ENCODE data around the gene DCAF4L1. TPM values are rescaled to one million over a fixed set of nuclear protein-coding genes. Genes with fewer than 3 reads are reported as not detected.

Gene DCAF4L1
- total and polyA plus RNA-seq, 2 experiments from 2014 or later: 0.07 to 0.21 TPM

GRCh38 chr4:41949531-41949930 lies 32.0 kb upstream of the DCAF4L1 start:
- Histone ChIP-seq H3K27ac (no peak overlapping the region), H3K4me3 (no peak overlapping the region), H3K9me3 (ENCODE audit: low read depth) (no peaks in the 10 kb centered on the region), H3K27me3 (no peaks in the 10 kb centered on the region), H3K4me1 (ENCODE audit: low read depth) (no peaks in the 10 kb centered on the region), H3K36me3 (peaks cover 58% of the 10 kb centered on the region)
- no peak for DNase-seq (ENCODE audit: low read depth in 1 of 2, low spot score in 1 of 2)
- TF ChIP-seq, protein P1, sequence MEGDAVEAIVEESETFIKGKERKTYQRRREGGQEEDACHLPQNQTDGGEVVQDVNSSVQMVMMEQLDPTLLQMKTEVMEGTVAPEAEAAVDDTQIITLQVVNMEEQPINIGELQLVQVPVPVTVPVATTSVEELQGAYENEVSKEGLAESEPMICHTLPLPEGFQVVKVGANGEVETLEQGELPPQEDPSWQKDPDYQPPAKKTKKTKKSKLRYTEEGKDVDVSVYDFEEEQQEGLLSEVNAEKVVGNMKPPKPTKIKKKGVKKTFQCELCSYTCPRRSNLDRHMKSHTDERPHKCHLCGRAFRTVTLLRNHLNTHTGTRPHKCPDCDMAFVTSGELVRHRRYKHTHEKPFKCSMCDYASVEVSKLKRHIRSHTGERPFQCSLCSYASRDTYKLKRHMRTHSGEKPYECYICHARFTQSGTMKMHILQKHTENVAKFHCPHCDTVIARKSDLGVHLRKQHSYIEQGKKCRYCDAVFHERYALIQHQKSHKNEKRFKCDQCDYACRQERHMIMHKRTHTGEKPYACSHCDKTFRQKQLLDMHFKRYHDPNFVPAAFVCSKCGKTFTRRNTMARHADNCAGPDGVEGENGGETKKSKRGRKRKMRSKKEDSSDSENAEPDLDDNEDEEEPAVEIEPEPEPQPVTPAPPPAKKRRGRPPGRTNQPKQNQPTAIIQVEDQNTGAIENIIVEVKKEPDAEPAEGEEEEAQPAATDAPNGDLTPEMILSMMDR (IDR thresholded peaks at IDR 0.05; ENCODE audit: low read depth, low read length): no peak

- Histone ChIP-seq H3K27ac (no peak overlapping the region), H3K36me3 (peaks cover 9% of the 10 kb centered on the region), H3K4me1 (ENCODE audit: low read depth) (no peaks in the 10 kb centered on the region), H3K9me3 (ENCODE audit: low read depth) (no peaks in the 10 kb centered on the region), H3K27me3 (no peaks in the 10 kb centered on the region), H3K4me3 (no peak overlapping the region)
- peak; percentile 24 to 56 for DNase-seq (ENCODE audit: low read depth in 1 of 2, low spot score in 1 of 2)
- TF ChIP-seq, protein P1 (IDR thresholded peaks at IDR 0.05; ENCODE audit: low read depth, low read length): peak; percentile 37
These were observed 23.9 kb upstream of the DCAF4L1 start for GRCh38 chr4:41957634-41958033.

DNA sequence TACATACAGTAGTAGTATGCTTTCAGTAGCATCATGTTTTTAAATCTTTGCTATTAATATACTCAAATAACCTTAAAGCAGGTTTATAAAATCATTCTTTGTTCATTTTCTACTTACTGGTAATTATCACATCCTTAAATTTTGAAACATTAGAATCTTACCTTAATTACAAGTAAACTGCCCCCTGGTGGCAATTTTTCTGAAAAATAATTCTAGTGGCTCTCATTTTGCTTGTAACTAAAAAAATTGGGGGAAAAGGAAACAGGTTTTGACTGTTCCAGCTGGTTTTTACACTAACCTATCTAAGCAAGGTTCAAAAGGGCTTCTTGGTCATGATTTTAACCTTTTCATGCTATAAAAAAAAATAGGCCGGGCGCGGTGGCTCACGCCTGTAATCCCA lies 18.5 kb upstream of the DCAF4L1 start:
- Histone ChIP-seq H3K9me3 (ENCODE audit: low read depth) (no peaks in the 10 kb centered on the region), H3K27ac (no peak overlapping the region), H3K4me3 (no peak overlapping the region), H3K27me3 (no peaks in the 10 kb centered on the region), H3K36me3 (no peaks in the 10 kb centered on the region), H3K4me1 (ENCODE audit: low read depth) (no peaks in the 10 kb centered on the region)
- peak; percentile 23 to 31 for DNase-seq (ENCODE audit: low read depth in 1 of 2, low spot score in 1 of 2)
- TF ChIP-seq, protein P1 (IDR thresholded peaks at IDR 0.05; ENCODE audit: low read depth, low read length): peak; percentile 47

DNA sequence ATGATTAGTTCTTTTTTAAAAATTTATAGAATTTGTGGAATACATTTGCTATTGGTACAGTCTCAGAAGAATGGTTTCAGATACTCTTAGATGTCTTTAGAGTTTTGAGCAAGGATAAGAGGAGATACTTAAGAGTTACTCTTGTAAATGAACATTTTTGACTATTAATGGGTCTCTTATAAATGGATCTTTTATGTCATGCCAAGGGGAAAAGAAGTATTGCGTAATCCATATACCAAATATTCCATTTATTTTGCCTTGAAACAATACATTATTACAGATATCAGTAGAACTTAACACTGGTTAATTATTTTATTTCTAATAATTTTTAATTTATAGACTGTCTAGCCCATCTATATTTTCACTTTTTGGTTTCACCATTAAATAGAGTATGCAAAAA lies 17.2 kb upstream of the DCAF4L1 start:
- Histone ChIP-seq H3K36me3 (no peaks in the 10 kb centered on the region), H3K4me1 (ENCODE audit: low read depth) (no peaks in the 10 kb centered on the region), H3K4me3 (no peak overlapping the region), H3K9me3 (ENCODE audit: low read depth) (no peaks in the 10 kb centered on the region), H3K27ac (no peak overlapping the region), H3K27me3 (no peaks in the 10 kb centered on the region)
- no peak for DNase-seq (ENCODE audit: low read depth in 1 of 2, low spot score in 1 of 2)
- TF ChIP-seq, protein P1 (IDR thresholded peaks at IDR 0.05; ENCODE audit: low read depth, low read length): no peak

DNA sequence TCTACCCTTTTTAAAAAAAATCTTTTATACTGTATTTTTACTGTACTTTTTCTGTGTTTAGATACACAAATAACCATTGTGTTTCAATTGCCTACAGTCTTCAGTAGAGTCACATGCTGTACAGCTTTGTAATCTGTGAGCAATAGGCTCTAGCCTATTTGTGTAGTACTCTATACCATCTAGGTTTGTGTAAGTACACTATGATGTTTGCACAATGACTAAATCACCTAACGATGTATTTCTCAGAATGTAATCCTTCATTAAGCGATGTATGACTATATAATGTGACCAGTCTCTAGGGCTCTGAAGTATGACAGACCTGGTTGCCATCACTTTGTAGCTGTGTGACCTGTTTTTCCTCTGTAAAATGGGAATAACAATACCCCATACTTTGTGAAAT lies 14.2 kb upstream of the DCAF4L1 start:
- TF ChIP-seq, protein P1 (IDR thresholded peaks at IDR 0.05; ENCODE audit: low read depth, low read length): no peak
- Histone ChIP-seq H3K36me3 (no peaks in the 10 kb centered on the region), H3K4me1 (ENCODE audit: low read depth) (no peaks in the 10 kb centered on the region), H3K4me3 (no peak overlapping the region), H3K9me3 (ENCODE audit: low read depth) (no peaks in the 10 kb centered on the region), H3K27me3 (no peaks in the 10 kb centered on the region), H3K27ac (no peak overlapping the region)
- DNase-seq (ENCODE audit: low read depth in 1 of 2, low spot score in 1 of 2): no peak

GRCh38 chr4:41969671-41970070 lies 11.9 kb upstream of the DCAF4L1 start:
- TF ChIP-seq, protein P1 (IDR thresholded peaks at IDR 0.05; ENCODE audit: low read depth, low read length): no peak

More at GRCh38 chr4:41969671-41970070, 11.9 kb upstream of the DCAF4L1 start:
- no peaks in the 10 kb centered on the region for H3K4me1 ChIP-seq (ENCODE audit: low read depth)
- no peak for DNase-seq (ENCODE audit: low read depth in 1 of 2, low spot score in 1 of 2)
- H3K4me3 ChIP-seq: no peak overlapping the region
- no peaks in the 10 kb centered on the region for H3K36me3 ChIP-seq
- H3K27me3 ChIP-seq: no peaks in the 10 kb centered on the region
- H3K9me3 ChIP-seq (ENCODE audit: low read depth): no peaks in the 10 kb centered on the region
- no peak overlapping the region for H3K27ac ChIP-seq

Measured in cardiac muscle cell (in vitro differentiated cells and primary cell).